GM12873 (cell line): ENCODE data around the gene SLC16A14.

Experiments used
- CTCF ChIP-seq: IDR thresholded peaks from 2 replicates; pipeline ENCODE4 v1.5.1; 2012; ENCODE audit warnings: low read depth, mild to moderate bottlenecking, moderate library complexity, low read length, control low read depth; ENCODE audit not compliant: insufficient read depth; ENCODE audit errors: missing control alignments

The SLC16A14 gene, protein sequence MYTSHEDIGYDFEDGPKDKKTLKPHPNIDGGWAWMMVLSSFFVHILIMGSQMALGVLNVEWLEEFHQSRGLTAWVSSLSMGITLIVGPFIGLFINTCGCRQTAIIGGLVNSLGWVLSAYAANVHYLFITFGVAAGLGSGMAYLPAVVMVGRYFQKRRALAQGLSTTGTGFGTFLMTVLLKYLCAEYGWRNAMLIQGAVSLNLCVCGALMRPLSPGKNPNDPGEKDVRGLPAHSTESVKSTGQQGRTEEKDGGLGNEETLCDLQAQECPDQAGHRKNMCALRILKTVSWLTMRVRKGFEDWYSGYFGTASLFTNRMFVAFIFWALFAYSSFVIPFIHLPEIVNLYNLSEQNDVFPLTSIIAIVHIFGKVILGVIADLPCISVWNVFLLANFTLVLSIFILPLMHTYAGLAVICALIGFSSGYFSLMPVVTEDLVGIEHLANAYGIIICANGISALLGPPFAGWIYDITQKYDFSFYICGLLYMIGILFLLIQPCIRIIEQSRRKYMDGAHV

GRCh38 chr2:230068651-230069055 is at the start of gene SLC16A14:
SLC16A14 (minus strand) TSS chr2:230068924; CDS start chr2:230059352, 9,572 bp downstream.
- peak; percentile 31 for TF ChIP-seq CTCF

GRCh38 chr2:230106771-230107170 is 38.0 kb upstream of the SLC16A14 start:
- no peak for TF ChIP-seq CTCF

DNA sequence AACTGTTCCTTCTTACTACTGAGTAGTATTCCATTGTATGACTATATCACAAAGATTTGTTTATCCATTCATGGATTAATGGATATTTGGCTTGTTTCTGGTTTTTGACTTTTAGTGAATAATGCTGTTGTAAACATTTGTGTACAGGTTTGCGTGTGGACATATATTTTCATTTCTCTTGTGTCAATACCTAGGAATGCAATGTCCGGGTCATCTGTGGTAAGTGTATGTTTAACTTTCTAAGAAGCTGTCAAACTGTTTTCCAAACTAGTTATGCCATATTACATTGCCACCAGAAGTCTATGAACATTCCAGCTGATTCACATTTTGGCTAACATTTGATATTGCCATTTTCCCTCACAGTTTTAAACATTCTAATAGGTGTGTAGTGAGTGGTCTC is 29.1 kb upstream of the SLC16A14 start:
- no peak for TF ChIP-seq CTCF

DNA sequence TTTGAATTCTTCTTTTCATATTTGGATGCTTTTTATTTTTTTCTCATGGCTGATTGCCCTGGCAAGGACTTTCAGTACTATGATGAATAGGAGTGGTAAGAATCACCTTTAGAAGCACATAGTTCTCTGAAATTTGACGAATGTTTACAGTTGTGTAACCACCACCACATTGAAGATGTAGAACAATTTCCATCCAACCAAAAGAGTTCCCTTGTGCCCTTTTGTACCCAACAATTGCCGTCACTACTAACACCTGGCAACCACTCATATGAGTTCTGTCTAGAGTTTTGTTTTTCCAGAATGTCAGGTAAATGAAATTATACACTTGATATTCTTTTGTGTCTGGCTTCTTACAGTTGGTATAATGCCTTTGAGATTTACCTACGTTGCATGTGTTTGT is 28.7 kb upstream of the SLC16A14 start:
- TF ChIP-seq CTCF, result no peak

DNA sequence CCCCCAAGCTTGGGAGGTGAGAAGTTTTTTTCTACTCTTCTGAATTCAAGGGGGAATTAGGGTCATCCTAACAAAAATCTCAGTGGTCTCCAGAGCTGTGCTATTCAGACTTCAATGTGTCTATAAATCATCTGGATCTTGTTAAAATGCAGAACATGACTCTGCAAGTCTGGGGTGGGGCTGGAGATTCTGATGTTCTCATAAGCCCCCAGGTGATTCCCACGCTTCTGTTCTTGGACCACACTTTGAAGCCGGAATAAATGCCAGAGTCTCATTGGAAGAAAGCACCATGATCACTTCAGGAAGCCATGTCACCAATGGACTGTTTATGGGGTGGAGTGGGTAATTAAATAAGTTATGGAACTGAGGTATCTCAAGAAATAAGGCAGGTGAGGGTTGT is 22.2 kb upstream of the SLC16A14 start:
- no peak for TF ChIP-seq CTCF

- TF ChIP-seq CTCF, result no peak
Observed at GRCh38 chr2:230085201-230085600, 16.5 kb upstream of the SLC16A14 start.

DNA sequence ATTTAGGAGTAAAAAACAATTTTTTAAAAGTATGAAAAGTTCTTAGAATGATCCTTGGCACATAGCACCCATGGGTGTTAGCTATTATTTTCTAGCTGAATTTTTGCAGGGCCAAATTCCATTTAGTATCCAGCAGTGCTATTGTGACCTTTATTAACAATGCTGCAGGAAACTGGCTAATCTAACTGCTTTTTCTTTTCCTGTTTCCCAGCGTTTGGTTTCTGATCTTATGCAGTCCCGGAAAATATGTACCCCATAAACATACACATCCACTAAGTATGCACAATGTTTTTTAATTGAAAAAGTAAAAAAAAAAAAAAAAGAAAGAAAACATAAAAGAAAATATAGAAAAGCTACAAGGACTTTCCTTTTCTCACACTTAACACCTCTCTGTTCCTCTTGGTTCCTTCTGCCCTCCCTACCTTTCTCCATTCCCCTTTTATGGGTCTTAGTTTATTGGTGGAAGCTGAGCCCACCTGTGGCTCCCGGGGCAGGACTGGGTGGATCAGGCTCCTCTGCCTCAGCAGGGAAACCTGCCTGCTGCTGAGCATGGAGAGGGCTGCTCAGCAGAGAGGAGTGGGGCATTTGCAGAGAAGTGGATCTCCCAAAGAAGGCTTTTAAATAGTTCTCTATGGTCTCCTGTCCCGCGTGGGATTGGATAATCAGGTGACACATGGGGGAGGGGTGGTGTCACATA is 9.3 kb upstream of the SLC16A14 start:
- no peak for TF ChIP-seq CTCF
